HG03064 (cell line): Measurements from ENCODE around the gene CENPM.

ENCODE experiments used
- ATAC-seq: cut with Tn5 transposase; IDR thresholded peaks from one replicate; pipeline ENCODE4 v1.9.1; 2021; ENCODE audit warnings: low read depth; ENCODE audit not compliant: unreplicated experiment

Gene CENPM

GRCh38 chr22:41915035-41915785, 31.7 kb downstream of the CENPM start, which contains the start of gene SHISA8:
TSS of gene SHISA8 (minus strand) at chr22:41915074. CDS start at chr22:41914667, 407 bp downstream.
- no peak for ATAC-seq

GRCh38 chr22:41914611-41915034, 32.3 kb downstream of the CENPM start:
- no peak for ATAC-seq

GRCh38 chr22:41913842-41914534, 33.0 kb downstream of the CENPM start:
- ATAC-seq: no peak

- ATAC-seq: no peak
Measured at GRCh38 chr22:41913040-41913719, 33.8 kb downstream of the CENPM start.

- ATAC-seq: no peak
Measured at GRCh38 chr22:41912338-41913039, 34.5 kb downstream of the CENPM start.

GRCh38 chr22:41911001-41911611, 35.8 kb downstream of the CENPM start:
- ATAC-seq: no peak

- ATAC-seq: no peak
Measured at GRCh38 chr22:41910050-41911000, 36.6 kb downstream of the CENPM start.

GRCh38 chr22:41909310-41910049, 37.5 kb downstream of the CENPM start:
- no peak for ATAC-seq

GRCh38 chr22:41908411-41909309, 38.3 kb downstream of the CENPM start:
- no peak for ATAC-seq

- no peak for ATAC-seq
Measured at GRCh38 chr22:41907436-41908401, 39.2 kb downstream of the CENPM start.

GRCh38 chr22:41906822-41907221, 40.1 kb downstream of the CENPM start:
- ATAC-seq: no peak

GRCh38 chr22:41905411-41906202, 41.3 kb downstream of the CENPM start:
- ATAC-seq: no peak

- ATAC-seq: no peak
Measured at GRCh38 chr22:41904450-41905410, 42.2 kb downstream of the CENPM start.

- no peak for ATAC-seq
Measured at GRCh38 chr22:41902932-41903421, 44.0 kb downstream of the CENPM start.
